CD4-positive, alpha-beta memory T cell (primary cell): ENCODE data around the gene GLIS1. TPM values are rescaled to one million over a fixed set of nuclear protein-coding genes. Genes with fewer than 3 reads are reported as not detected.
A peak's percentile ranks its signal among the peaks of the same experiment; 100 is the strongest.

Source experiments
- CTCF ChIA-PET: fragments of 350-600 bp; sonication (Branson Sonifier 250); formaldehyde crosslinking; loops from one replicate; lab custom pipeline; 2021; ENCODE audit warnings: inconsistent platforms; ENCODE audit not compliant: partially characterized antibody; lab: Charles Lee
- POLR2A ChIA-PET: fragments of 350-600 bp; sonication (Branson Sonifier 250); formaldehyde crosslinking; loops from one replicate; lab custom pipeline; 2021; ENCODE audit not compliant: partially characterized antibody; lab: Charles Lee
- DNase-seq, 5 donors: peaks; one replicate each; pipeline versions ENCODE4 v3.0.0 to v3.0.0-alpha.2; 2020 to 2022; ENCODE audit warnings: mixed read lengths in 1 of 5
- H3K27ac ChIP-seq: one replicate; pipeline ENCODE4 v1.7.0; 2013; ENCODE audit warnings: low read depth, low read length
- H3K27me3 ChIP-seq: 2 replicates; pipeline ENCODE4 v1.7.0; 2013; ENCODE audit warnings: mild to moderate bottlenecking, low read length, moderate library complexity; ENCODE audit not compliant: insufficient read depth
- H3K36me3 ChIP-seq: 2 replicates; pipeline ENCODE4 v1.7.0; 2013; ENCODE audit warnings: mild to moderate bottlenecking, low read length, moderate library complexity; ENCODE audit not compliant: insufficient read depth
- H3K4me1 ChIP-seq: 2 replicates; pipeline ENCODE4 v1.7.0; 2013; ENCODE audit warnings: mild to moderate bottlenecking, low read length, moderate library complexity; ENCODE audit not compliant: insufficient read depth
- H3K4me3 ChIP-seq, 2 donors: one replicate each; pipeline ENCODE4 v1.7.0; 2013; ENCODE audit warnings: low read length in 2 of 2, mild to moderate bottlenecking in 1 of 2
- H3K9me3 ChIP-seq, 2 donors: one replicate each; pipeline ENCODE4 v1.7.0; 2013; ENCODE audit warnings: low read length in 2 of 2, control low read depth in 1 of 2; ENCODE audit not compliant: control insufficient read depth in 1 of 2
- H3K27ac Mint-ChIP-seq, 7 donors: one replicate each; pipeline ENCODE4 v1.8.0; 2020 to 2021; ENCODE audit warnings: mixed read lengths in 7 of 7, mild to moderate bottlenecking in 6 of 7, inconsistent platforms in 3 of 7, moderate library complexity in 3 of 7
- H3K27me3 Mint-ChIP-seq, 2 donors: one replicate each; pipeline ENCODE4 v1.8.0; 2020 to 2021; ENCODE audit warnings: mixed read lengths in 2 of 2
- H3K36me3 Mint-ChIP-seq, 2 donors: one replicate each; pipeline ENCODE4 v1.8.0; 2020 to 2021; ENCODE audit warnings: mixed read lengths in 2 of 2, inconsistent platforms in 1 of 2, mild to moderate bottlenecking in 1 of 2
- H3K4me1 Mint-ChIP-seq, 4 donors: one replicate each; pipeline ENCODE4 v1.8.0; 2020 to 2021; ENCODE audit warnings: mixed read lengths in 4 of 4, mild to moderate bottlenecking in 1 of 4
- H3K4me3 Mint-ChIP-seq, 8 donors: one replicate each; pipeline ENCODE4 v1.8.0; 2020 to 2021; ENCODE audit warnings: mixed read lengths in 8 of 8, mild to moderate bottlenecking in 7 of 8, moderate library complexity in 6 of 8, inconsistent platforms in 3 of 8
- H3K9me3 Mint-ChIP-seq, 8 donors: one replicate each; pipeline ENCODE4 v1.8.0; 2020 to 2021; ENCODE audit warnings: mixed read lengths in 8 of 8, mild to moderate bottlenecking in 5 of 8, inconsistent platforms in 3 of 8, moderate library complexity in 1 of 8
- intact Hi-C: fragments of 100-400 bp; cut with micrococcal nuclease; formaldehyde crosslinking; loops from one replicate; pipeline ENCODE4 v1.15.1; 2023
- polyA plus RNA-seq, 2 donors: library from polyadenylated mRNA; unstranded; fragments of 300-500 nt; fragmentation: Illumina TruSeq; gene quantifications; one replicate each; pipeline ENCODE4 v1.2.3, GENCODE V29; 2021
- total RNA-seq, 2 experiments: library from RNA; stranded (reverse); gene quantifications; one replicate each; pipeline ENCODE4 v1.2.3, GENCODE V29; 2021

Gene GLIS1
- total and polyA plus RNA-seq, 4 experiments from 2014 or later, result not detected

- Histone ChIP-seq H3K36me3 (no peaks in the 10 kb centered on the region), H3K4me1 (peaks cover 21% of the 10 kb centered on the region), H3K27me3 (no peaks in the 10 kb centered on the region), H3K4me3 (no peak overlapping the region), H3K9me3 (no peaks in the 10 kb centered on the region), H3K27ac (no peak overlapping the region)
- Mint-ChIP-seq H3K27me3 (peaks cover 0 to 2% of the 10 kb centered on the region in 2 donors), H3K27ac (no peak overlapping the region), H3K36me3 (no peaks in the 10 kb centered on the region), H3K4me1 (peaks cover 4 to 19% (median 12%) of the 10 kb centered on the region in 4 donors), H3K4me3 (no peak overlapping the region), H3K9me3 (no peaks in the 10 kb centered on the region)
- POLR2A ChIA-PET, result no interaction called here
- DNase-seq, result no peak
- CTCF ChIA-PET, result no interaction called here
- intact Hi-C loops, result no loop called here
These were observed 157.5 kb downstream of the GLIS1 start for GRCh38 chr1:53581476-53581875.

- Mint-ChIP-seq H3K27ac (no peak overlapping the region), H3K4me3 (no peak overlapping the region), H3K9me3 (no peaks in the 10 kb centered on the region), H3K36me3 (no peaks in the 10 kb centered on the region), H3K4me1 (peaks cover 4 to 16% (median 12%) of the 10 kb centered on the region in 4 donors), H3K27me3 (peaks cover 0 to 2% of the 10 kb centered on the region in 2 donors)
- no peak overlapping the region for H3K27ac ChIP-seq
- no peak for DNase-seq
- H3K4me3 ChIP-seq, result no peak overlapping the region
- intact Hi-C loops, result no loop called here
- CTCF ChIA-PET, result no interaction called here
- H3K36me3 ChIP-seq, result no peaks in the 10 kb centered on the region
- peaks cover 21% of the 10 kb centered on the region for H3K4me1 ChIP-seq
- H3K27me3 ChIP-seq, result no peaks in the 10 kb centered on the region
- POLR2A ChIA-PET, result interaction anchor here (0.6 kb wide), 1 partner anchor 302 kb away, joined by 3 read pairs; no protein-coding TSS in a partner anchor
- H3K9me3 ChIP-seq, result no peaks in the 10 kb centered on the region
These were observed 158.1 kb downstream of the GLIS1 start for GRCh38 chr1:53580739-53581475.

GRCh38 chr1:53580009-53580400 lies 159.0 kb downstream of the GLIS1 start:
- no peaks in the 10 kb centered on the region for H3K9me3 Mint-ChIP-seq
- no peak overlapping the region for H3K27ac Mint-ChIP-seq
- H3K4me3 ChIP-seq, result no peak overlapping the region
- no peaks in the 10 kb centered on the region for H3K9me3 ChIP-seq
- H3K4me1 ChIP-seq, result peaks cover 14% of the 10 kb centered on the region
- H3K4me1 Mint-ChIP-seq, result peaks cover 1 to 10% (median 7%) of the 10 kb centered on the region in 4 donors
- CTCF ChIA-PET, result no interaction called here
- no peak overlapping the region for H3K4me3 Mint-ChIP-seq
- H3K27me3 ChIP-seq, result no peaks in the 10 kb centered on the region
- intact Hi-C loops, result no loop called here
- H3K36me3 ChIP-seq, result no peaks in the 10 kb centered on the region
- H3K27ac ChIP-seq, result no peak overlapping the region
- DNase-seq, result no peak
- POLR2A ChIA-PET, result no interaction called here
- H3K27me3 Mint-ChIP-seq, result peaks cover 0 to 2% of the 10 kb centered on the region in 2 donors
- H3K36me3 Mint-ChIP-seq, result no peaks in the 10 kb centered on the region

- Histone ChIP-seq H3K4me3 (no peak overlapping the region), H3K27ac (no peak overlapping the region), H3K27me3 (no peaks in the 10 kb centered on the region), H3K4me1 (peaks cover 8% of the 10 kb centered on the region), H3K9me3 (no peaks in the 10 kb centered on the region), H3K36me3 (no peaks in the 10 kb centered on the region)
- CTCF ChIA-PET, result no interaction called here
- no peak for DNase-seq
- Mint-ChIP-seq H3K36me3 (no peaks in the 10 kb centered on the region), H3K4me1 (peaks cover 0 to 4% (median 2%) of the 10 kb centered on the region in 4 donors), H3K27me3 (peaks cover 0 to 2% of the 10 kb centered on the region in 2 donors), H3K27ac (no peak overlapping the region), H3K9me3 (no peaks in the 10 kb centered on the region), H3K4me3 (no peak overlapping the region)
- POLR2A ChIA-PET, result no interaction called here
- intact Hi-C loops, result no loop called here
These were observed 159.5 kb downstream of the GLIS1 start for GRCh38 chr1:53579221-53580008.

- no peak overlapping the region for H3K4me3 Mint-ChIP-seq
- peaks cover 0 to 1% (median 0%) of the 10 kb centered on the region in 4 donors for H3K4me1 Mint-ChIP-seq
- no peaks in the 10 kb centered on the region for H3K36me3 ChIP-seq
- intact Hi-C loops, result no loop called here
- H3K4me3 ChIP-seq, result no peak overlapping the region
- no peaks in the 10 kb centered on the region for H3K27me3 ChIP-seq
- H3K36me3 Mint-ChIP-seq, result no peaks in the 10 kb centered on the region
- H3K27ac Mint-ChIP-seq, result no peak overlapping the region
- H3K27ac ChIP-seq, result no peak overlapping the region
- POLR2A ChIA-PET, result no interaction called here
- CTCF ChIA-PET, result interaction anchor here (0.9 to 1.4 kb wide), 2 partner anchors 22 to 300 kb away, joined by 3 read pairs; no protein-coding TSS in a partner anchor
- H3K9me3 Mint-ChIP-seq, result no peaks in the 10 kb centered on the region
- H3K4me1 ChIP-seq, result peaks cover 7% of the 10 kb centered on the region
- no peak for DNase-seq
- no peaks in the 10 kb centered on the region for H3K9me3 ChIP-seq
- H3K27me3 Mint-ChIP-seq, result peaks cover 0 to 2% of the 10 kb centered on the region in 2 donors
These were observed 160.6 kb downstream of the GLIS1 start for GRCh38 chr1:53578358-53578757.

GRCh38 chr1:53577761-53578100 lies 161.2 kb downstream of the GLIS1 start:
- DNase-seq, result no peak
- no peaks in the 10 kb centered on the region for H3K36me3 Mint-ChIP-seq
- peak overlapping the region in 1 of 7 donors; percentile 70 for H3K27ac Mint-ChIP-seq
- peaks cover 3% of the 10 kb centered on the region for H3K4me1 ChIP-seq
- ChIA-PET POLR2A (no interaction called here), CTCF (interaction anchor here (1.4 kb wide), 1 partner anchor 299 kb away, joined by 3 read pairs; no protein-coding TSS in a partner anchor)
- no peaks in the 10 kb centered on the region for H3K27me3 ChIP-seq
- H3K27me3 Mint-ChIP-seq, result peaks cover 0 to 2% of the 10 kb centered on the region in 2 donors
- no peaks in the 10 kb centered on the region for H3K9me3 ChIP-seq
- no peak overlapping the region for H3K4me3 ChIP-seq
- no peak overlapping the region for H3K4me3 Mint-ChIP-seq
- H3K4me1 Mint-ChIP-seq, result peaks cover 0 to 1% (median 0%) of the 10 kb centered on the region in 4 donors
- intact Hi-C loops, result no loop called here
- H3K36me3 ChIP-seq, result no peaks in the 10 kb centered on the region
- H3K9me3 Mint-ChIP-seq, result no peaks in the 10 kb centered on the region
- H3K27ac ChIP-seq, result no peak overlapping the region
